IPS-NIHi11 (cell line): ENCODE data around the gene SMAD6.

Experiments
- DNase-seq: peaks from one replicate; pipeline ENCODE4 v3.0.0; 2012; ENCODE audit warnings: mixed read lengths, low spot score

Gene SMAD6

DNA sequence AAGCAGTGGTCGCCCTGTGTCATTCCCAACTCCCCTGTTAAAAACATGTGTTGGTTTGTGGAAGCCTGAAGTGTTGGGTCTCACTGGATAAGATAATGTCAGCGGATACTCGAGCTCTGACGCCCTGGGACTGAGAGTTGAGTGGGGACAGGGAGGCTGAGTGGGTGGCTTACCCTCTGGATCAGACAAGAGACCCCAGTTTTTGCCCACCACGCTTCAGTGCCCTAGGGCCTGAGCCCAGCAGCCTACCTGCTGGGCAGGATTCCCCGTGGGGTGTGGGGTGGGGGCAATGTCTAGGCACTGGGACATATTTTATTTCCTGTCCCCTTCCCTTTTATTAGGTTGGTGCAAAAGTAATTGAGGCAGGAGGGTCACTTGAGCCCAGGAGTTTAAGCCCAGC, 75.0 kb downstream of the SMAD6 start:
- DNase-seq, result no peak

- DNase-seq, result no peak
Observed at GRCh38 chr15:66777596-66778313, 75.7 kb downstream of the SMAD6 start.

- no peak for DNase-seq
Observed at GRCh38 chr15:66778314-66778665, 76.3 kb downstream of the SMAD6 start.

- no peak for DNase-seq
Observed at GRCh38 chr15:66778716-66779115, 76.7 kb downstream of the SMAD6 start.

DNA sequence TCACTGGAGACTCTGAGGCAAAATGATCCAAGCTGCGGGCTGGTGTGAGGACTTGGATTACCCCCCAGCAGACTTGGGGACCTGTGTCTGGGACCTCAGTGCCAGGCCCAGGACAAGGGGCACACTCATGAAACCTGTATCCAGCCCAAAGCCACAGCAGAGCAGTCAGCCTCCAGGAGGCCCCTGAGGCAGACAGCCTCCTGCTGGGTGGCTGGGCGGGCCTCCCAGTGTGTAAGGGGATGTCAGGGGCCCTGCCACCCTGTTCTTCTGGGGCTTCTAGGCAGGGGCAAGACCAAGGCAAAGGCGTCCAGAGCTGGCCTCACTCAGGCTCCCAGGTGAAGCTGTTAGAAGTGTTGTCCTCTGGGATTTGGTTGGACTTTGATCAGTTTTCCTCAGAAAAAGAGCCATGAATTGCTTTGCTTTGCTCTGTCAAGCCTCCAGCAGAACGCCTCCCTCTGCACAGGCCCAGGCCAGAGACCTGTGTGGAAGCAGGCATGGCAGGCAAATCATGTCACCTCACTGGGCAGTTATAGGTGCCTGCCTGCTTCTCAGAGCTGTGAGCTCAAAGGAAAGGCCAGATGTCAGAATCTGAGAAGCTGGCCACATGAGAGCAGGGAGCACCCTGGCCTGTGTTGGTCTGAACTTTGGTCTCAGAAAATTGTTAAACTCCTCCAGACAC, 77.4 kb downstream of the SMAD6 start:
- DNase-seq, result no peak

DNA sequence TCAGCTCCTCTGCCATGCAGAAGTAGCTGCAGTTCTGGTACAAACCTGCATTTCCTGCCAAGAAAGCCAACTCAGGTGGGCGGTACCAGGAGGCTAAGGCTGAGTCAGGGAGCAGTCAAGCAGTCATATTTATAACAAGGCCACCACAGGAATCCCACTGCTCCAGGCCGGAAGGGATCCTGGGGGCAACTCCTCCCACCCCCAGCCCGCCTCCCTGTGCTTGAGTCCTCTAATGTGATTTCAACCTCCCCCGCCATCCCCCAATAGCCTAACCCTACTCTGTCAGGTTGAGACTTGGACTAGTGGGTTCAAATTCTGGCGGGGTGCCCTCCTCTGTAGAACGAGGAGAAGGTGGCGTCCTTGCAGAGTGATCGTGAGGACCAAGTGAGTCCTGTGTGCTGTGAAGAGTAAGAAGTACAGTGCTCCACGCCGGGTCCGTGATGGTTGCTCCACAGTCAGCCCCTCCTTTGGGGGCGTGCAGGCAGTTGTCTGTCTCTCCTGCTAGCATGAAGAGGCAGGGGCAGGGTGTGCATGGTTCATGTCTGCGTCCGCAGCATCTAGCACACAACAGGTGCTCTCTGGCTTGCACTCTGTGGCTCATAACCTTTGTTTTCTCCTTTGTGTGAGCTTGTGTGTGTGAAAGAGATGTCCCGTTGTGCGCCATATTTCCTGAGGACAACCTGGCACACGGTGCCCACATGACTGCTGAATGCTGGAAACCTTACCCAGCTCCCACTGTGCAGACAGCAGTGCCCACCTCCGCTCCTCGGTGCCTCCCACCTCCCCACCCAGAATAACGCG, 78.3 kb downstream of the SMAD6 start:
- DNase-seq, result peak; percentile 63

DNA sequence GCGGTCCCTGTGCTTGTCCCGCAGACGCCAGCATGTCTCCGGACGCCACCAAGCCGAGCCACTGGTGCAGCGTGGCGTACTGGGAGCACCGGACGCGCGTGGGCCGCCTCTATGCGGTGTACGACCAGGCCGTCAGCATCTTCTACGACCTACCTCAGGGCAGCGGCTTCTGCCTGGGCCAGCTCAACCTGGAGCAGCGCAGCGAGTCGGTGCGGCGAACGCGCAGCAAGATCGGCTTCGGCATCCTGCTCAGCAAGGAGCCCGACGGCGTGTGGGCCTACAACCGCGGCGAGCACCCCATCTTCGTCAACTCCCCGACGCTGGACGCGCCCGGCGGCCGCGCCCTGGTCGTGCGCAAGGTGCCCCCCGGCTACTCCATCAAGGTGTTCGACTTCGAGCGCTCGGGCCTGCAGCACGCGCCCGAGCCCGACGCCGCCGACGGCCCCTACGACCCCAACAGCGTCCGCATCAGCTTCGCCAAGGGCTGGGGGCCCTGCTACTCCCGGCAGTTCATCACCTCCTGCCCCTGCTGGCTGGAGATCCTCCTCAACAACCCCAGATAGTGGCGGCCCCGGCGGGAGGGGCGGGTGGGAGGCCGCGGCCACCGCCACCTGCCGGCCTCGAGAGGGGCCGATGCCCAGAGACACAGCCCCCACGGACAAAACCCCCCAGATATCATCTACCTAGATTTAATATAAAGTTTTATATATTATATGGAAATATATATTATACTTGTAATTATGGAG, 79.1 kb downstream of the SMAD6 start:
- no peak for DNase-seq

DNA sequence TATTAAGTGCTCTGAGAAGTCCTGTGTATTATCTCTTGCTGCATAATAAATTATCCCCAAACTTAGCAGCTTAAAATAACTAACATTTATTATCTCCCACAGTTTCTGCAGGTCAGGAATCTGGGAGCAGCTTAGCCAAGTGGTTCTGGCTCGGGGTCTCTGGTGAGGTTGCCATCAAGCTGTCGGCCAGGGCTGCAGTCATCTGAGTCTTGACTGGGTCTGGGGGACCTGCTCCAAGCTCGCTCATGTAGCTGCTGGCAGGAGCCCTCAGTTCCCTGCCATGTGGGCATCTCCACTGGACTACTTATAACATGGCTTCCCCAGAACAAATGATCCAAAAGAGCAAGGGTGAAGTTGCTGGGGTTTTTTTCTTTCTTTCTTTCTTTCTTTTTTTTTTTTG, 80.7 kb downstream of the SMAD6 start:
- no peak for DNase-seq

GRCh38 chr15:66783314-66783713, 81.3 kb downstream of the SMAD6 start:
- DNase-seq, result no peak

DNA sequence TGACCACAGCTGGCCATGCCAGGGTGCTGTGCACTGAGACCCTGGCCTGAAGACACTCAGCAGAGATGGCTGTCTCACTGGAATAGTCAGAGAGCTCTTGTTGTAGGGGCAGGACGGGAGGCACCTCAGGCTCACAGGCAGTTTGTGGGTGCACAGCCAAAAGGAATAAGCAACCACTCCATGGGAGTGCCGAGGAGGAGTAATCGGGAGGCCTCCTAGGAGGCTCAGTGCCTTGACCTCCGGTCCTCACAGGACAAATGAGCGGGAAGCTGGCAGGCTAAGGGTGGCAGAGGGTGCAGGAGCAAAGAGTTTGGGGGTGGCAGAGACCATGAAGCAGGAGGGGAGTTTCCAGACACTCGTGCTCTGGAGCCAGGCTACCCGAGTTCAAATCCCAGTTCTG, 81.7 kb downstream of the SMAD6 start:
- no peak for DNase-seq

DNA sequence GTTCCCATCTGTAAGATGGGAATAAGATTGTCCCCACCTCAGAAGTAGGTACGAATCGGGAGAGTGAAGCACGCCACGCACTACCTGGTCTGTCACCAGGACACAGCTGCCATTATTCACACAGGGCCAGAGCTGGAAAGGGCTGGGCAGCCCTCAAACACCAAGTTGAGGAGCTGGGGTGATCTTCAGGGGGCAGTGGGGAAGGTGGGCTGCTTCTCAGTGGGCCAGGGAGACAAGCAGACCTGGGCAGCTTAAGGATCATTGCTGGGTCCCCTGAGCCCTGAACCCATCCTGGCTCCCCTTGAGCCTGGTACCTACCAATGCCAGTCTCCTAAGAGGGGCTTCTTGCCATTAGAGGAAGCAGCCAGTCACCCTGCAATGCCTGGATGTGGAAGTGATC, 82.1 kb downstream of the SMAD6 start:
- DNase-seq, result no peak

- no peak for DNase-seq
Observed at GRCh38 chr15:66785637-66786036, 83.6 kb downstream of the SMAD6 start.

- DNase-seq, result no peak
Observed at GRCh38 chr15:66786222-66786621, 84.2 kb downstream of the SMAD6 start.

DNA sequence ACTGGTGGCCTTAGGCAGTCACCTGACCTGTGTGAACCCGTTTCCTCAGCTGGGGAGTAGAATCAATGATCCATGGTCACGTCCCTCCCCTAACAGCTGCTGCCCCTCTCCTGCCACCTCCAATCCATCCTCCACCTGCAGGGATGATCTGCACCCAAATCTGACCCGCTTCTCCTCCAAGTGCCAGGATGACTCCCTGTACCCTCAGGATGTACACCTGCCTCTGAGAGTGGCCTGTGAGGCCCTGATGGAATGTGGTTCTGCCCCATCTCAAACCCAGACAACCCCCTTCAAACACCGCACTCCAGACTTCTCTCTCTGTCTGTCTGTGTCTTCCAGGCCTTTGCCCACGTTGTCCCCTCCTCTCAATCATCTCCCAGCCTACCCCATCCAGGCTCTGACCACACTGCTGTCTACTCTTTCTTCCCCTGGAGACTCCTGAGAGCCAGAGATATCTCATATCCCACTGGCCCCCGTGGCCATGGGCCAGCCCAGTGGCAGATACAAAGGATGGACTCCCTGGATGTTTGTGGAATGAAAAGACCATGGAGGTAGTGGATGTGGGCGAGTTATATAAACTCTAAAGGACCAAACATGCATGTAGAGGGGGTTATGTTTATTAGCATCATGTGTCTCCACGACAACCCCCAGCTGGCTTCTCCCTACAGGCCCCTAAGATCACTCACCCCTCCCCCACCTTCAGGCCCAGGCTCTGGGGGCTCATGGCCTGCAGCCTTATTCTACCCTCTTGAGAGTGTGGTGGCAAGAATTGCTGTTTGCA, 84.9 kb downstream of the SMAD6 start:
- no peak for DNase-seq

DNA sequence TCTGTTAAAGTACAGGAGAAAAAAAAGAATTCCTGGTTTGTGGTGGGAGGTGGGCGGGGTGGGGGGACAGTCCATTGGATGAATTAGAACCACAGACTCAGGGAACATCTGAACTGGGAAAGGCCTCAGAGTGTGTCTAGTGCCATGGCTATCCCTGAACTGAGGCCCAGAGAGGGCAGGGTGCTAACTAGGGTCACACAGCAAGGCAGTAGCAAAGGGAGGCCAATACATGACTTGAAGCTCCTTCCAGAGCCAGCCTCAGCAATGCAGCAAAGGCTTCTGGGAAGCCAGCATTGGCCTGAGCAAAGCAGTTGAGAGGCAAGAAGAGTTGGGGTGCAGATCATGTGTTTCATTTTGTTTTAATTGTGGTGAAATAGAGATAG, 85.4 kb downstream of the SMAD6 start:
- no peak for DNase-seq

GRCh38 chr15:66788024-66788423, 86.0 kb downstream of the SMAD6 start:
- DNase-seq, result no peak

DNA sequence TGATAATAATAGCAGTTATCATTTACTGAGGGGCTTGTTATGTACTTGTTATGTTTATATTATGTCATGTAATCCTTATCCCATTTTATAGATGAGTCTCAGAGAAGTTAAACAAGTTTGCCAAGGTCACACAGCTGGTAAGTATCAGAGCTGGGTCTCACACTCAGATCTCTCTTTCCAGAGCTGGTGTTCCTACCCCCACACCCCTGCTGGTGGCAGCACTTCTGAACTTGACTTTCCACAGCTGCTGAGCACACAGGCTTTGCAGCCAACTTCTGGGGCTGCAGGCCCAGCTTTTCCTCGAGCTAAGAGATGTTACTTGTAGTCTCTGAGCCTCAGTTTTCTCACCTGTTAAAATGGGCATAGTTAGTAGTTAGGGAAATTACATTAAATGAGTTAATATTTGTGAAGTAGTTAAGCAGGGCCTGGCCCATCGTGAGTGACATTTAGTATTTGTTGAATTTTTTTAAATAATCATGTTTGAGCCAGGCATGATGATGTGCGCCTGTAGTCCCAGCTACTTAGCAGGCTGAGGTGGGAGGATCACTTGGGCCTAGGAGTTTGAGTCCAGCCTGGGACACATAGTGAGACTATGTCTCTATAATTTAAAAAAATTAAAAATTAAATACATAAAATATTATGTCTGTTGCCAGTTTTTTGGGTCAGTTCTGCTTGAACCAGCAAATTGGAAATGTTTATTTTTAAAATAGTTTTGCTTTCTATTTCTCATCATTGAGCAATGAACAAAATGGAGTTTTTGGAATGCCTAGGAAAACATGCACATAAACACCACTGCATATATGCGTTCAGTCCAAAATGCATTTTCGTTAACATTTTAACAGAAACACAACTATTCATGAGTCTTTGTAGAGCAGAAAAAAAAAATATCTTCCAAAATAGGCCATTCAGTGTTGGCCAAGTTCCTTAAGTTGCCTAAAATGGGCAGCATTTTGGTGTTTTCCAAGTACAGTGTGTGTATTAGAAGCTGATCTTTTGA, 87.3 kb downstream of the SMAD6 start:
- DNase-seq, result peak; percentile 62

DNA sequence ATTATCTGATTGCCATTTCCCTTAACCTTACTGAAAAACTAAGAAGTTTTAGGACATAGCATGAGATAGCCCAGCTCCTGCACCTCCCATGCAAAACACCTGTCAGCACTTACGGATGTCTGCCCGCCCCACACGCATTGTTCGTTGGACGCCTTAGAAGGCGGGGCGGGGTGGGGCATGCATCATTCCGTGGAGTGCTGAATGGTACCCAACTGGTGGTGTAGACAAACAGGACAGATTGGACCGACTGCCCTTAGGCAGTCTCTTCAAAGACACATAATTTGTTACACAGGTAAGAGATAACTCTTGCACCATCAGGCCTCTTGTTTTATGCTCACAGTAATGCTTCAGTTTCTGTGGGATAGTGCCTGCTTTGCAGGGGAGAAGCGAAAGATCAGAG, 93.8 kb downstream of the SMAD6 start:
- DNase-seq, result no peak

DNA sequence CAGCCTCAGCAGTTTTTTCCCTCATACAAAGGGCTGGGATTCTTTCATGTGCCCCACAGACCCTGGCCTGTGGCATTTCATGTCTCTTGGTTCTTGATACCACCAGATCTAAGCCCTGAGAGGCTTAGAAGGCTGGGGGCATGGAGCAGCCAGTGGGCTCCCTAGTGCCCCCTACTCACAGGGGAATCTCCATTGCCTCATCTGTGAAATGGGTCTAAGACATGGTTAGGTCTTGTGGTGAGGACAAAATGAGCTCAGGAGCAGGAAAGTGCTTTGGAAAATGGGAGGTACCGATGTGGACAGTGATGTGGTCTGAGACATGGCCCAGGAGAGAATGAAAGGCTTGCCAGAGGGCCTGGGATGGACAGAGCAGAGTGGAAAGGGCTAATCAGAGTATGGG, 94.3 kb downstream of the SMAD6 start:
- DNase-seq, result no peak

DNA sequence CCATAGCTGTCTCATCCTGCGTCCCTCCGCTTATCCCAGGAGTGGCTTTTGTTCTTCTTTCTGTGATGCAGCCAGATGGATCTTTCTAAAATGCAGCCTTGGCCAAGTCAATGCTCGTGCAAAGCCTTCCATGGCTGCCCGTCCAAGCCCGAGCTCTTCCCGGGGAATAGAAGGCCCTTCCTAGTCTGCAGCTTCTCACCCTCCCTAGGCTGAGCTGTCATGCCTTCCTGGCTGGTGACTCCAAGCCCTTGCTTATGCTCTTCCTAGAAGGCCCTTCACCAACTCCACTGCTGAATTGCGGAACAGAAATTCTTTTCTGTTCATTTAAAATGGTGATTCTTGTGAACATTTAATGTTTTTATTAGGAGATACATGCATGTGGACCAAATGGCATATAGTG, 95.9 kb downstream of the SMAD6 start:
- no peak for DNase-seq
